Measurements from ENCODE around the gene PAPPA.

PAPPA gene

GRCh38 chr9:116342941-116343340 is 189.3 kb downstream of the PAPPA start:
- Histone ChIP-seq H3K9ac (ENCODE audit: low read depth, low read length) (no peak overlapping the region), H3K4me2 (ENCODE audit: low read length) (no peak overlapping the region), H3K4me1 (ENCODE audit: control insufficient read depth, insufficient read depth, low read length) (no peaks in the 10 kb centered on the region), H3K4me3 (ENCODE audit: low read length) (no peak overlapping the region), H3K27me3 (ENCODE audit: control insufficient read depth, insufficient read depth, low read length) (peaks cover 19% of the 10 kb centered on the region), H3K36me3 (ENCODE audit: insufficient read depth, low read length) (no peaks in the 10 kb centered on the region), H3K9me3 (replicated peaks; ENCODE audit: low read length) (no peaks in the 10 kb centered on the region)

GRCh38 chr9:116344416-116344815 is 190.8 kb downstream of the PAPPA start:
- peaks cover 10% of the 10 kb centered on the region for H3K27me3 ChIP-seq (ENCODE audit: control insufficient read depth, insufficient read depth, low read length)
- no peak overlapping the region for H3K9ac ChIP-seq (ENCODE audit: low read depth, low read length)
- no peak overlapping the region for H3K4me2 ChIP-seq (ENCODE audit: low read length)
- no peaks in the 10 kb centered on the region for H3K4me1 ChIP-seq (ENCODE audit: control insufficient read depth, insufficient read depth, low read length)
- H3K4me3 ChIP-seq (ENCODE audit: low read length) = no peak overlapping the region
- no peaks in the 10 kb centered on the region for H3K36me3 ChIP-seq (ENCODE audit: insufficient read depth, low read length)
- no peaks in the 10 kb centered on the region for H3K9me3 ChIP-seq (replicated peaks; ENCODE audit: low read length)

DNA sequence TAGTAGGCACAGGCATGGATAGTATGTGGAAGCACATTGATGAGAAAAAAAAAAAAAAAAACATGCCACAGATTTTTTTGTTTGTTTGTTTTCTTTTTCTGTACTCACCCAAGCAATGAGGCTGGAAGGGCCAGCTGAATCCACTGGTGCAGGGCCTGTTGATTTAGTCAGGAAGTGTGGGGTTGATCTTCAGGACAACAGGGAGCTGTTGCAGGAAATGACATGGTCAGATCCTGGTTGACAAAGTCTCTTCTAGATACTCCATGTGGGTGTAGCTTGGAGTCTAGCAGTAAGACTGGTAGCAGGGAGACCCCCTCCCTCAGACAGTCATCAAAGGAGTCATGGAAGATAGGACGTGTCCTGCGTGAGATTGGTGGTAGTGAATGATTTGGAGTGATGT is 191.8 kb downstream of the PAPPA start:
- Histone ChIP-seq H3K27me3 (ENCODE audit: control insufficient read depth, insufficient read depth, low read length) (peaks cover 3% of the 10 kb centered on the region), H3K9ac (ENCODE audit: low read depth, low read length) (no peak overlapping the region), H3K4me3 (ENCODE audit: low read length) (no peak overlapping the region), H3K36me3 (ENCODE audit: insufficient read depth, low read length) (no peaks in the 10 kb centered on the region), H3K9me3 (replicated peaks; ENCODE audit: low read length) (no peaks in the 10 kb centered on the region), H3K4me2 (ENCODE audit: low read length) (no peak overlapping the region), H3K4me1 (ENCODE audit: control insufficient read depth, insufficient read depth, low read length) (no peaks in the 10 kb centered on the region)

DNA sequence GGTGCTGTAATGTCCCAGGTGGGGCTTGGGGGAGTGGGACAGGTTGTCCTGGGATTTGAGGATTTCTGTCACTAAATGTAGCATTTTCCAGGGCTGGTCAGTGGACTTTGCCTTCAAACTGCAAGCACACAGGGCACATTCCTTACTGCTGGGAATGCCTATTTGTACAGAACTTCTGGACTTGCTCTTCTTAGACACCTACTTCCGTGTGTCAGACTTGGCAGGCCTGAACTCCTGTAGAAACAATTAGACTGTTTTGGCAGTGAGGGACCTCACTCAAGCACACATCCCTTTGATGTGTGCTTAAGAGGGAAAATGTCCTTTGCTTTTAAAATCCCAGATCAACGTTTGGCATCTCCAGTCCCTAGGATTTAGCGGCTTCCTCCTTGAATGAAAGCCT is 192.2 kb downstream of the PAPPA start:
- no peaks in the 10 kb centered on the region for H3K36me3 ChIP-seq (ENCODE audit: insufficient read depth, low read length)
- H3K4me1 ChIP-seq (ENCODE audit: control insufficient read depth, insufficient read depth, low read length) = no peaks in the 10 kb centered on the region
- no peak overlapping the region for H3K9ac ChIP-seq (ENCODE audit: low read depth, low read length)
- H3K9me3 ChIP-seq (replicated peaks; ENCODE audit: low read length) = no peaks in the 10 kb centered on the region
- H3K4me2 ChIP-seq (ENCODE audit: low read length) = no peak overlapping the region
- no peaks in the 10 kb centered on the region for H3K27me3 ChIP-seq (ENCODE audit: control insufficient read depth, insufficient read depth, low read length)
- H3K4me3 ChIP-seq (ENCODE audit: low read length) = no peak overlapping the region

DNA sequence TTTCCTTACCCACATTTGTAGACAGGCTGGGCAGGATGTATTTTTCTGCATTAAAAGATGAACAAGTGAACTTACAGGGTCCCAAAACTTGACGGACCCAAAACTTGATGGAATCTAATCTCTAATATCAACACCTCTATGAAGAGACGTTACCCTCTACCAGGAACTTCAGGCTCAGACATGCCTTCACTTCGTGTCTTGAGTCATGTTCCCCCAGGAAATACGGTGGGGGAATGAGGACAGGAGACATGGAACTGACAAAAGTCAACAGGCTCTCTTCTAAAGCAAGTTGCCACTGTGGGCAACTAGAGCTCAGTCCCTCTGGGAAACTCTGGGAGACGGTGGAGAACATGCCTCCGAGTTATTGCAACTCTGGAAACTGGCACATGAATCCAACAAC is 196.1 kb downstream of the PAPPA start:
- Histone ChIP-seq H3K9me3 (replicated peaks; ENCODE audit: low read length) (no peaks in the 10 kb centered on the region), H3K36me3 (ENCODE audit: insufficient read depth, low read length) (no peaks in the 10 kb centered on the region), H3K4me3 (ENCODE audit: low read length) (no peak overlapping the region), H3K4me2 (ENCODE audit: low read length) (no peak overlapping the region), H3K27me3 (ENCODE audit: control insufficient read depth, insufficient read depth, low read length) (peaks cover 6% of the 10 kb centered on the region), H3K4me1 (ENCODE audit: control insufficient read depth, insufficient read depth, low read length) (no peaks in the 10 kb centered on the region), H3K9ac (ENCODE audit: low read depth, low read length) (no peak overlapping the region)

DNA sequence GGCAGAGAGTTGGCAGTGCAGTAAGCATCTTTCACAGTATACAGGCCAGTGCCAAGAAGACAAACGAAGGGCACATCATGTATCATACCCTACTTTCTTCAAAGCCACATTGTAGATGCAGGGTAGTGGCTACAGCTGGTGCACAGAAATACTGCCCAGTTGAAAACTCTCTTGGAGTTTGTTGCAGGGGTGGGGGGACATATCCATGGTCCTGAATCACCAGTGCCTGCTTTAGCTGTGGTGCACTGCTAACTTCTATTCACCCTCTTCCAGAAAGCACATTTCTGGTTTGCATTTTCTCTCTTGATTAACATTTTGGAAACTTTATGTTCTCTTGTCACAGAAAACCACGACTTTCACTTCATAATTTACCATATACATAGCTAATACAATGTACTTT is 196.6 kb downstream of the PAPPA start:
- H3K9ac ChIP-seq (ENCODE audit: low read depth, low read length) = no peak overlapping the region
- peaks cover 9% of the 10 kb centered on the region for H3K27me3 ChIP-seq (ENCODE audit: control insufficient read depth, insufficient read depth, low read length)
- no peaks in the 10 kb centered on the region for H3K4me1 ChIP-seq (ENCODE audit: control insufficient read depth, insufficient read depth, low read length)
- no peaks in the 10 kb centered on the region for H3K36me3 ChIP-seq (ENCODE audit: insufficient read depth, low read length)
- H3K4me3 ChIP-seq (ENCODE audit: low read length) = no peak overlapping the region
- no peak overlapping the region for H3K4me2 ChIP-seq (ENCODE audit: low read length)
- H3K9me3 ChIP-seq (replicated peaks; ENCODE audit: low read length) = no peaks in the 10 kb centered on the region

DNA sequence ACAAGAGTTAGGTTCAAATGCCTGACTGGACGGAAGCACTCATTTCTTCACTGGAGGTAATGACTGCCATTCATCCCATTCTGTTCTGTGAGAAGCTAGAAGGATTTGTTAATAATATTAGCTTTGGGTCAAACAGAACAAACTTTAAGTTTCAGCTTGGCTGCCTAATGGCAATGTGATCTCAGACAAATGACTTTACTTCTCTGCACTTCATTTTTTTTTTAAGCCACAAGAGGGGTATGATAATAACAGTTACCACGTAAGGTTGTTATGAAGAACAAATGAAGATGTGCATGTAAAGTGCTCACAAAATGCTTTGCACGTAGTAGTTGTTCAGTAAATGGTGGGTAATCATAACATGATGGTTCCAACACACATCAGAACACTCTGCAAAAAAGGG is 199.4 kb downstream of the PAPPA start:
- peaks cover 19% of the 10 kb centered on the region for H3K27me3 ChIP-seq (ENCODE audit: control insufficient read depth, insufficient read depth, low read length)
- no peak overlapping the region for H3K4me2 ChIP-seq (ENCODE audit: low read length)
- H3K9me3 ChIP-seq (replicated peaks; ENCODE audit: low read length) = no peaks in the 10 kb centered on the region
- H3K9ac ChIP-seq (ENCODE audit: low read depth, low read length) = no peak overlapping the region
- H3K4me1 ChIP-seq (ENCODE audit: control insufficient read depth, insufficient read depth, low read length) = no peaks in the 10 kb centered on the region
- H3K36me3 ChIP-seq (ENCODE audit: insufficient read depth, low read length) = no peaks in the 10 kb centered on the region
- no peak overlapping the region for H3K4me3 ChIP-seq (ENCODE audit: low read length)

DNA sequence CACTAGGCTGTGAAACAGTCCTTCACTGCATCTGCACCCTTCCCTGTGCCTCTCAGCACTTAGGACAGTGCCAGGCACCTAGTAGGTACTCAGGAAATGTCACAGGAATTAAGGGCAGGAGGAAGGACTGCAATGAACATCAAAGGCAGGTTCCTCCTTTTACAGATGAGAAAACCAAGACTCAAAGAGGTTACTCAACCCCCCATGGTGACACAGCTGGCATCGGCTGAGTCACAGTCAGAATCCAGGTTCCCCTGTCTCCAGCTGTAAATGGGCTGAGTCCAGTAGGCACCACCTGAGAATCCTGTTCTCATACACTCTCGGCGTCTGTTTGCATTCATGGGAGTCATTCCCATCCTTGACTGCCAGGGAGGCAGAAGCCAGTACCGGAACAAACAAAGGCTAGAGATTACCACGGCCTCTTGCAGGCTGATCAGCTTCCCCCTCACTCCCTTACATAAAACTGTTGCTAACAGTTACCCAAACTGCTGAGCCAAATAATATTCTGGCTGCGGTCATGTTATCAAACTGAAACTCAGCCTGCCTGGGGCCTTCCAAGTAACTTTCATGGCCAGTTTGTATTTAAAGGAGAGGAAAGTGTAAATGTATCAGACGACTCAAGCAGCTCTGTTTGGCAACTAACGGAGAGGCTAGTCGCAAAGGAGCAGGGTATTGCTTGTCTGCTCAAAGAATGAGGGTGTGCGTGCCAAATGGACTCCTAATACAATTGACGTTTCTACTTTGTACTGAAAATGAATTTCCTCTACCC is 201.7 kb downstream of the PAPPA start:
- no peak overlapping the region for H3K4me3 ChIP-seq (ENCODE audit: low read length)
- peaks cover 26% of the 10 kb centered on the region for H3K27me3 ChIP-seq (ENCODE audit: control insufficient read depth, insufficient read depth, low read length)
- no peaks in the 10 kb centered on the region for H3K9me3 ChIP-seq (replicated peaks; ENCODE audit: low read length)
- no peaks in the 10 kb centered on the region for H3K4me1 ChIP-seq (ENCODE audit: control insufficient read depth, insufficient read depth, low read length)
- no peak overlapping the region for H3K4me2 ChIP-seq (ENCODE audit: low read length)
- no peak overlapping the region for H3K9ac ChIP-seq (ENCODE audit: low read depth, low read length)
- no peaks in the 10 kb centered on the region for H3K36me3 ChIP-seq (ENCODE audit: insufficient read depth, low read length)

DNA sequence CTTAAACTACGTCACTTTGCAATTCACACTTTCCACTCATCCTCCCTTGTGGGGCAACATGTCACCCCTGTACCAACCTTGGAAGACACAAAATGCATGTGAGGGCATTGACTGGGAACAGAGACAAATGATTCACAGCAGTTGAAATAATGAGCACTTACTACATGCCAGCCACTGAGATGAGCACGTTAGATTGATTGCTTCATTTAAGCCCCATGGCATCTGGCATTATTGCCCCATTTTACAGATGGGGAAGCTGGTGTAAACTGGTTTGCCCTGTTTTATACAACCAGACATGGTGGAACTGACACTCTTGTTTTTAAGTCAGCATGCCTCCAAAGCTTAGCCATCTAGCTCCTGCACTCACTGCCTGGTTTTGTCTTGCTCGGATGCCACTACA is 204.7 kb downstream of the PAPPA start:
- H3K4me2 ChIP-seq (ENCODE audit: low read length) = no peak overlapping the region
- no peak overlapping the region for H3K4me3 ChIP-seq (ENCODE audit: low read length)
- no peaks in the 10 kb centered on the region for H3K36me3 ChIP-seq (ENCODE audit: insufficient read depth, low read length)
- no peak overlapping the region for H3K9ac ChIP-seq (ENCODE audit: low read depth, low read length)
- H3K27me3 ChIP-seq (ENCODE audit: control insufficient read depth, insufficient read depth, low read length) = peaks cover 29% of the 10 kb centered on the region
- no peaks in the 10 kb centered on the region for H3K9me3 ChIP-seq (replicated peaks; ENCODE audit: low read length)
- H3K4me1 ChIP-seq (ENCODE audit: control insufficient read depth, insufficient read depth, low read length) = no peaks in the 10 kb centered on the region

DNA sequence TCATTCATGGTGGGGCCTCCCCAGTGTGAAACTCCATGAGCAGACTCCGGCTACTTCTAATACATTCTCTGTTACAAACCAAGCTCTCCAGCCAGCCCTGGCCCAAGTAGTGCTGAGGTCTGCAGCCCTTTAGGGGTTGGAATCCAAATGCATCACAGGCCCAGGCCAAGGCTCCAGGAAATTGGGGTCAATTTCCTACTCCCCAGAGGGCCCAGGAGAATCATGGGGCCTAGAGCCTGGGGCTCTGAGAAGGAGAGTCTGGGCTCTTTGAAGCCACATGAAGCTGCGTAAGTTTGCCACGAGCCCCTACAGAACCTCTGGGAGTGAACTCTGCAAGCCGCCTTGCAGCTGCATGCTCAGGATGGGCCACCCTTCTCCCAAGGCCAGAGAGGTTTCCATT is 206.4 kb downstream of the PAPPA start:
- Histone ChIP-seq H3K4me3 (ENCODE audit: low read length) (no peak overlapping the region), H3K36me3 (ENCODE audit: insufficient read depth, low read length) (no peaks in the 10 kb centered on the region), H3K27me3 (ENCODE audit: control insufficient read depth, insufficient read depth, low read length) (peaks cover 22% of the 10 kb centered on the region), H3K4me1 (ENCODE audit: control insufficient read depth, insufficient read depth, low read length) (peaks cover 3% of the 10 kb centered on the region), H3K9me3 (replicated peaks; ENCODE audit: low read length) (no peaks in the 10 kb centered on the region), H3K4me2 (ENCODE audit: low read length) (no peak overlapping the region), H3K9ac (ENCODE audit: low read depth, low read length) (no peak overlapping the region)

DNA sequence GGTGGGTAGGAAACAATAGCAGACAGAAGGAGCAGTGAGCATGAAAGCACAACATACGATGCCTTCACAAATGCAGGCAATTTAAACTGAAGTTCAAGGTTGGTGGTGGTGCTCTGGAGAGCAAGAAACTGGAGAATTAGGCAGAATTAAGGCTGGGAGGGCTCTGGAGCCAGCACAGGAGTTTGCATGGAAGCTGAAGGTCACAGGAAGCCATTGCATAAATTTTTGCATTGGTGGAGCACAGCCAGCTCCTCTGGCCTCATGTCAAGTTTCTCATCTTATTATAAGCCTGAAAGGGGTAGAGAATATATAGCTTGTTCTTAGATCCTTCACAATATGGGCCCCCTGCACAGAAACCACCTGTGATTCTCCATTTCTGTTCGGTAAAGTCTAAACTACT is 207.4 kb downstream of the PAPPA start:
- Histone ChIP-seq H3K4me1 (ENCODE audit: control insufficient read depth, insufficient read depth, low read length) (peaks cover 8% of the 10 kb centered on the region), H3K36me3 (ENCODE audit: insufficient read depth, low read length) (no peaks in the 10 kb centered on the region), H3K4me3 (ENCODE audit: low read length) (no peak overlapping the region), H3K9me3 (replicated peaks; ENCODE audit: low read length) (no peaks in the 10 kb centered on the region), H3K27me3 (ENCODE audit: control insufficient read depth, insufficient read depth, low read length) (peaks cover 12% of the 10 kb centered on the region), H3K4me2 (ENCODE audit: low read length) (no peak overlapping the region), H3K9ac (ENCODE audit: low read depth, low read length) (no peak overlapping the region)

DNA sequence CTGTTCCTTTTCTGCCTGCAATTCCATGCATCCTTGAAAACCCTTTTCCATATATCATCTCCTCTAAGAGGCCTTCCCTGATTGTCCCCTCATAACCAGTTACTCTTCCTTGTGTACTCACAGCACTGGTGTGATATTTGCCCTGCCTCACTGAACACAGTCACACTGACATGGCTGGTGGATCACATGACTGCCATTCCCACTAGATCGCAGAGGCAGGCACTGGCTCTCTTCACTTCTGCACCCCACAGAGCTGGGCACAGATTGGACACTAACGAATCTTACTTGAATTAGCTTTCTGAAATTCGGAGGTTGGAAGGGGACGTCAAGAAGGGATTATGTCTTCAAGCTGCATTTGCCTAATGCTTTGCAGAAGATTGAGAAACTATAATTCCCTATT is 208.0 kb downstream of the PAPPA start:
- H3K27me3 ChIP-seq (ENCODE audit: control insufficient read depth, insufficient read depth, low read length) = peaks cover 12% of the 10 kb centered on the region

More for the DNA sequence above, 208.0 kb downstream of the PAPPA start:
- Histone ChIP-seq H3K9me3 (replicated peaks; ENCODE audit: low read length) (no peaks in the 10 kb centered on the region), H3K4me2 (ENCODE audit: low read length) (no peak overlapping the region), H3K4me3 (ENCODE audit: low read length) (no peak overlapping the region), H3K9ac (ENCODE audit: low read depth, low read length) (no peak overlapping the region), H3K36me3 (ENCODE audit: insufficient read depth, low read length) (no peaks in the 10 kb centered on the region), H3K4me1 (ENCODE audit: control insufficient read depth, insufficient read depth, low read length) (peaks cover 8% of the 10 kb centered on the region)

Measured in skeletal muscle satellite cell (primary cell).